K562 (cell line): Measurements from ENCODE around the gene SMG7. TPM values are rescaled to one million over a fixed set of nuclear protein-coding genes. Genes with fewer than 3 reads are reported as not detected.

Experiments
- AFF4 ChIP-seq: sonication (generic); formaldehyde crosslinking; IDR thresholded peaks from 2 replicates; pipeline ENCODE4 v1.8.0; 2023; ENCODE audit warnings: mild to moderate bottlenecking, missing genetic modification reagents
- ATF4 ChIP-seq: fragments of 450-650 bp; formaldehyde crosslinking; IDR thresholded peaks from 2 replicates; pipeline ENCODE4 v1.4.0; 2022; ENCODE audit warnings: mild to moderate bottlenecking, moderate library complexity
- BCL6 ChIP-seq: fragments of 250-450 bp; sonication (Bioruptor Pico); IDR thresholded peaks from 2 replicates; pipeline ENCODE4 v1.4.0; 2020
- CBFA2T3 ChIP-seq: fragments of 450-650 bp; IDR thresholded peaks from 2 replicates; pipeline ENCODE4 v1.6.1; 2017
- CREB1 ChIP-seq, 2 experiments: sonication (generic) in 1 of 2; formaldehyde crosslinking in 1 of 2; IDR thresholded peaks; 2 replicates each; pipeline versions ENCODE4 v1.6.1 to v1.8.0; 2012 to 2022; ENCODE audit warnings: inconsistent platforms in 1 of 2, mild to moderate bottlenecking in 1 of 2, missing genetic modification reagents in 1 of 2, moderate library complexity in 1 of 2
- EHMT2 ChIP-seq: fragments of 450-650 bp; IDR thresholded peaks from 2 replicates; pipeline ENCODE4 v1.6.1; 2018; ENCODE audit warnings: antibody characterized with exemption
- HNRNPK ChIP-seq: fragments of 200-400 bp; formaldehyde crosslinking; IDR thresholded peaks from one replicate; pipeline ENCODE4 v1.6.1; 2018; ENCODE audit warnings: mild to moderate bottlenecking, low read depth, low read length; ENCODE audit not compliant: poor library complexity, severe bottlenecking
- MTA1 ChIP-seq: fragments of 450-650 bp; IDR thresholded peaks from 2 replicates; pipeline ENCODE4 v1.6.1; 2017; ENCODE audit warnings: borderline replicate concordance
- NFIX ChIP-seq: fragments of 250-450 bp; sonication (Bioruptor Pico); IDR thresholded peaks from 2 replicates; pipeline ENCODE4 v1.4.0; 2020; ENCODE audit warnings: low read depth, mild to moderate bottlenecking, moderate library complexity
- PHF8 ChIP-seq: fragments of 200-600 bp; sonication (generic); IDR thresholded peaks from 2 replicates; pipeline ENCODE4 v1.6.1; 2012; ENCODE audit warnings: mixed run types, mild to moderate bottlenecking, inconsistent platforms, low read length, moderate library complexity, borderline replicate concordance
- PYGO2 ChIP-seq: fragments of 450-650 bp; IDR thresholded peaks from 2 replicates; pipeline ENCODE4 v1.6.1; 2016; ENCODE audit warnings: mild to moderate bottlenecking, missing genetic modification characterization, moderate library complexity, missing compliant biosample characterization
- RBM22 ChIP-seq: fragments of 200-400 bp; formaldehyde crosslinking; IDR thresholded peaks from 2 replicates; pipeline ENCODE4 v1.6.1; 2018; ENCODE audit warnings: low read length, low read depth; ENCODE audit not compliant: poor library complexity, severe bottlenecking
- SIN3B ChIP-seq: fragments of 450-650 bp; IDR thresholded peaks from 2 replicates; pipeline ENCODE4 v1.6.1; 2017; ENCODE audit warnings: low read depth, mild to moderate bottlenecking, moderate library complexity
- TAL1 ChIP-seq: fragments of 450-650 bp; IDR thresholded peaks from 2 replicates; pipeline ENCODE4 v1.6.1; 2016; ENCODE audit warnings: mild to moderate bottlenecking
- THRB ChIP-seq: fragments of 450-650 bp; formaldehyde crosslinking; conservative IDR thresholded peaks from 2 replicates; pipeline ENCODE4 v1.4.0; 2022; ENCODE audit warnings: mild to moderate bottlenecking, missing genetic modification characterization
- ZFX ChIP-seq: sonication (generic); formaldehyde crosslinking; IDR thresholded peaks from 2 replicates; pipeline ENCODE4 v1.8.0; 2022; ENCODE audit warnings: mild to moderate bottlenecking, missing genetic modification reagents, moderate library complexity
- ZNF143 ChIP-seq: sonication (generic); formaldehyde crosslinking; IDR thresholded peaks from 2 replicates; pipeline ENCODE4 v1.9.0; 2022; ENCODE audit warnings: mild to moderate bottlenecking, missing genetic modification reagents
- ZNF740 ChIP-seq, 3 experiments: fragments of 200-800 bp in 1 of 3; sonication (Bioruptor generic) in 1 of 3; sonication (generic) in 1 of 3; formaldehyde crosslinking in 1 of 3; IDR thresholded peaks; 2 replicates each; pipeline versions ENCODE4 v1.6.1 to v1.8.0; 2016 to 2022; ENCODE audit warnings: mild to moderate bottlenecking in 2 of 3, missing compliant biosample characterization in 2 of 3, missing genetic modification characterization in 2 of 3, missing genetic modification reagents in 1 of 3
- polyA plus RNA-seq, 8 experiments: library from polyadenylated mRNA; depleted of rRNA in 4 of 8; stranded (reverse) in 5 of 8; unstranded in 3 of 8; fragments of >200 nt; fragmentation: Nextera tagmentation in 2 of 8; fragmentation: Illumina TruSeq in 1 of 8; extraction: Ambion mirVana in 2 of 8; extraction: Trizol in 1 of 8; gene quantifications; 2 replicates each; pipeline versions ENCODE4 v1.2.1 to v1.2.3, GENCODE V29; 2011 to 2014; ENCODE audit warnings: inconsistent platforms in 1 of 8, missing spikeins in 1 of 8
- total RNA-seq, 7 experiments: library from RNA; depleted of rRNA in 6 of 7; stranded (reverse); fragments of >200 nt in 6 of 7; fragmentation: Illumina TruSeq in 2 of 7; extraction: Trizol in 2 of 7; gene quantifications; 2 replicates each; pipeline versions ENCODE4 v1.2.1 to v1.2.3, GENCODE V29; 2011 to 2021; ENCODE audit warnings: low replicate concordance in 1 of 7

SMG7 gene
- total and polyA plus RNA-seq, 9 of the 15 experiments (the other 6 are each of a cell fraction or from before 2014, with no cell fraction given), result 12.4 to 74.6 (median 29.0) TPM

GRCh38 chr1:183472488-183473216 is at the start of gene SMG7 (continued):
- TF ChIP-seq ZNF740 (CRISPR knock-in tag; IDR thresholded peaks at IDR 0.05) (peak; percentile 44; the same call in 1 of the 2 replicates), ZNF740 (tag; IDR thresholded peaks at IDR 0.05) (no peak), EHMT2 (0 out of 2 replicates have a peak, but pooled peaks have one; percentile 41), TAL1 (0 out of 2 replicates have a peak, but pooled peaks have one; percentile 8), CREB1 (IDR thresholded peaks at IDR 0.05) (0 out of 2 replicates have a peak, but pooled peaks have one; percentile 13), CREB1 (CRISPR knock-in tag; IDR thresholded peaks at IDR 0.05) (no peak; the same call in none of the 2 replicates), RBM22 (peak; percentile 77), THRB (CRISPR knock-in tag) (peak; percentile 15; the same call in 1 of the 2 replicates), ZFX (CRISPR knock-in tag) (peak; percentile 17; the same call in 1 of the 2 replicates), PHF8 (peak; percentile 71), NFIX (CRISPR knock-in tag) (no peak), ZNF143 (CRISPR knock-in tag) (peak; percentile 2; the same call in 1 of the 2 replicates), ATF4 (CRISPR knock-in tag) (0 out of 2 replicates have a peak, but pooled peaks have one; percentile 8), AFF4 (CRISPR knock-in tag) (0 out of 2 replicates have a peak, but pooled peaks have one; percentile 2), SIN3B (0 out of 2 replicates have a peak, but pooled peaks have one; percentile 38), PYGO2 (no peak), HNRNPK (peak; percentile 32), BCL6 (CRISPR knock-in tag) (no peak), CBFA2T3 (no peak), MTA1 (peak; percentile 23; the same call in 1 of the 2 replicates)
